NB4 (cell line): ENCODE measurements around the gene MEGF11.

ENCODE experiments used
- DNase-seq: peaks from one replicate; pipeline ENCODE4 v3.0.0; 2010; ENCODE audit warnings: low read depth
- H3K4me3 ChIP-seq: one replicate; pipeline ENCODE4 v1.5.1; 2011; ENCODE audit warnings: mild to moderate bottlenecking, low read depth, low read length, moderate library complexity
- MYC ChIP-seq: IDR thresholded peaks from 2 replicates; pipeline ENCODE4 v1.6.1; 2011; ENCODE audit warnings: low read depth, low read length
- POLR2A ChIP-seq: IDR thresholded peaks from 2 replicates; pipeline ENCODE4 v1.6.1; 2011; ENCODE audit warnings: mild to moderate bottlenecking; ENCODE audit not compliant: insufficient read length; ENCODE audit errors: extremely low read depth
- TF ChIP-seq, protein P1 (sequence below): IDR thresholded peaks from one replicate; pipeline ENCODE4 v1.5.1; 2012; ENCODE audit warnings: low read depth, low read length
- TF ChIP-seq, protein P2 (sequence below): IDR thresholded peaks from 2 replicates; pipeline ENCODE4 v1.6.1; 2011; ENCODE audit warnings: low read depth, low read length

Gene MEGF11

DNA sequence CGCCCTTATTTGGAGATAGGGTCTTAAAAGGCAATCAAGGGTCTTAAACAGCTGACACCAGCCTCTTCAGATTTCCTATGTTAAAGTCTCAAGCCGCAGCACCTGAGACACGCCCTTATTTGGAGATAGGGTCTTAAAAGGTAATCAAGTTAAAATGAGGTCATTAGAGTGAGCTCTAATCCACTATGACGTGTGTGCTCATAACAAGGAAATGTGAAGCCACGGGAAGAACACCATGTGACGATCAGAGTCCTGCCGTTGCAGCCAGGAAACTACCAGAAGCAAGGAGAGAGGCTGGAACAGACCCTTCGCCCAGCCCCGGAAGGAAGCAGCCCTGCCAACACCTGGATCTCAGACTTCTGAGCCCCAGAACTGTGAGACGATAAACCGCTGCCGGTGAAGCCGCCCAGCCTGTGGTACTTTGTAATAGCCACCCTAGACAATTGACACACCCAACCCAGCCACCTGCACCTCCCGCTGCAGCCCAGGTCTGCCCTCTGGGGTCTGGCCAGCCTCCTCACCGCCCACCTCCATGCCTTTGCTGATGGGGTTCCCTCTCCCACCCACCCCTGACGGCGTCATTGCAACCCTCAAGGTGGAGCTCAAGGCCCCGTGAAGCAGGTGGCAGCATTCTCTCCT lies 137.9 kb downstream of the MEGF11 start:
- DNase-seq = no peak
- H3K4me3 ChIP-seq = no peak overlapping the region
- TF ChIP-seq POLR2A (no peak), MYC (no peak)
- TF ChIP-seq, protein P1, sequence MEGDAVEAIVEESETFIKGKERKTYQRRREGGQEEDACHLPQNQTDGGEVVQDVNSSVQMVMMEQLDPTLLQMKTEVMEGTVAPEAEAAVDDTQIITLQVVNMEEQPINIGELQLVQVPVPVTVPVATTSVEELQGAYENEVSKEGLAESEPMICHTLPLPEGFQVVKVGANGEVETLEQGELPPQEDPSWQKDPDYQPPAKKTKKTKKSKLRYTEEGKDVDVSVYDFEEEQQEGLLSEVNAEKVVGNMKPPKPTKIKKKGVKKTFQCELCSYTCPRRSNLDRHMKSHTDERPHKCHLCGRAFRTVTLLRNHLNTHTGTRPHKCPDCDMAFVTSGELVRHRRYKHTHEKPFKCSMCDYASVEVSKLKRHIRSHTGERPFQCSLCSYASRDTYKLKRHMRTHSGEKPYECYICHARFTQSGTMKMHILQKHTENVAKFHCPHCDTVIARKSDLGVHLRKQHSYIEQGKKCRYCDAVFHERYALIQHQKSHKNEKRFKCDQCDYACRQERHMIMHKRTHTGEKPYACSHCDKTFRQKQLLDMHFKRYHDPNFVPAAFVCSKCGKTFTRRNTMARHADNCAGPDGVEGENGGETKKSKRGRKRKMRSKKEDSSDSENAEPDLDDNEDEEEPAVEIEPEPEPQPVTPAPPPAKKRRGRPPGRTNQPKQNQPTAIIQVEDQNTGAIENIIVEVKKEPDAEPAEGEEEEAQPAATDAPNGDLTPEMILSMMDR = no peak
- TF ChIP-seq, protein P2, sequence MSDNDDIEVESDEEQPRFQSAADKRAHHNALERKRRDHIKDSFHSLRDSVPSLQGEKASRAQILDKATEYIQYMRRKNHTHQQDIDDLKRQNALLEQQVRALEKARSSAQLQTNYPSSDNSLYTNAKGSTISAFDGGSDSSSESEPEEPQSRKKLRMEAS = no peak

DNA sequence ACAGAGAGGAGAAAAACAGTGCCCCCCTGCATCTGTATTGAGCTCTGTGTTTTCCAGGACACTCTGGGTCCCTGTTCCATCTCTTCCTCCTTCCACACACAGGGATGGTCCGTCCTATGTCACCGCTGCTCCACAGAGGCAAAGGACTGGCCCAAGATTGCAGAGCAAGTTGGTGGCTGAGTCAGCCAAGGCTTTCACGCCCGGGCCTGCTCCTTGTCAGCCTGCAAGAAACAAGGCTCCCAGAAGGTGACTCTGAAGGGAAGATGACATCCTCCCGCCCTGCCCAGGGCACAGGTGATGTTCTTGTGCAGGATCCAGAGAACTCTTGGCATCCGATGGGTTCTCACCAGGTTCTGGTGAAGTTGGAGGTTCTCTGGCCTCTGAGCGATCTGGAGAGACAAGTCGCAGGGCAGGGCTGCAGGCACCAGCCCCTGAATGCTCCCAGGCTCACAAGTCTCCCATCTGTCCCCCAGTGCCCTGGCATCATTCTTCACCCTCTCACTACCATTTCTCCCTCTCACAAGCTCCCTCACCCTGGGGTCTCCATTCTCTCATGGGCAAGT lies 138.6 kb downstream of the MEGF11 start:
- TF ChIP-seq, protein P2 = no peak
- TF ChIP-seq MYC = no peak
- TF ChIP-seq POLR2A = no peak
- TF ChIP-seq, protein P1 = no peak
- no peak for DNase-seq
- H3K4me3 ChIP-seq = no peak overlapping the region

DNA sequence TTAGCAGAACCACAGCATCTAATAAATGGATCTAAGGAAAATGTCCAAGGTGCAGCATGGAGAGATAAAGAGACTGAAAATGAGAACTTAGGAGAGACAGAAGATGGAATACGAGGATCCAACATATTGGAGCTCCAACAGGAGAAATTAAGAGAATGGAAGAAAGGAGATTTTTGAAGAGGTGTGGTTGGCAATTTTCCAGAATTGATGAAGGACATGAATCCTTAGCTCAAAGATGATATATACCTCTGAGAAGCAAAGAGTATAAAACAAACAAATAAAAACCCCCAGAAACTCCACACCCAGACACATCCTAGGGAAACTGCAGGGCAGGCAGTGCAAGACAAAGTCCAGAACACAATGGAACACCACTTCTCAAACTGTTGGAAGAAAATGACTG lies 141.2 kb downstream of the MEGF11 start:
- H3K4me3 ChIP-seq = no peak overlapping the region
- TF ChIP-seq MYC (no peak), POLR2A (no peak)
- TF ChIP-seq, protein P1 = no peak
- TF ChIP-seq, protein P2 = no peak
- no peak for DNase-seq

DNA sequence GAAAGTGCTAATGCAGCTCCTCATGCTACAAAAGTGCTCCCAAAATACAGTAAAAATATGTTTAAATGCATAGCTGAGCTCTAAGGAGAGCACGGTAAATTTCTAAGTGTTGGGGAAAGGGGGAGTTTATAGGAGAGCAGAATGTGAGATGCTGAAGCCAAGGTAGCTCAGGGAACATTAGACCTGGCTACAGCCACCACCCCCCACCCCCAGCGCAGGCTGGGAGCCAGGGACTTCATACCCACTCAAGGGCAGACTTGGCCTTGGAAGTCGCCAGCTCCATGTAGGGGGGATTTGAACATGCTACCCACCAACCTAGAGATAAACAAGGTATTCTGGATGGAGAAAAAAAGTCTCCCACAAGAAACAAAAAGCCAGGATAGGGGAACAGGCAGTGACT lies 142.2 kb downstream of the MEGF11 start:
- no peak for DNase-seq
- TF ChIP-seq POLR2A = no peak
- TF ChIP-seq, protein P1 = no peak
- TF ChIP-seq, protein P2 = no peak
- TF ChIP-seq MYC = no peak
- H3K4me3 ChIP-seq = no peak overlapping the region

GRCh38 chr15:66110864-66111263 lies 142.7 kb downstream of the MEGF11 start:
- TF ChIP-seq, protein P2 = no peak
- TF ChIP-seq, protein P1 = no peak
- TF ChIP-seq MYC (no peak), POLR2A (no peak)
- DNase-seq = no peak

DNA sequence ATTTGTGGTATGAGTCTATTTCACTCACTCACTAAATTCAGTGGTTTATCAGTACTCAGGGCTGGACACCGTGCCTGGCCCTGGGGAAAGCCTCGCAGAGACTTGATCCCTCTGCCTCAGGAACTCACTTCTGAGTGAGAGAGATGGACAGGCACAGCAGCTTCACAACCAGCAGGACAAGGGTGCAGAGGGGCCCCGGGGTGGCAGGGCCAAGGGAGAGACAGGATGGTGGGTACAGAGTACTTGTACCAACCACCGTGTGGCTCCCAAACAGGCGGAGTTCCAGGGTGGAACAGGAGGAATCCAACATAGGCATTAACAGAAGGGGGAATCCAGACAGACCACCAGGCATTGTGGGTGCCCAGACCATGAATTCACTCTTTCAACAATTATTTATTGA lies 143.7 kb downstream of the MEGF11 start:
- H3K4me3 ChIP-seq = no peak overlapping the region
- no peak for DNase-seq
- no peak for TF ChIP-seq POLR2A

More at GRCh38 chr15:66110864-66111263, 142.7 kb downstream of the MEGF11 start:
- no peak overlapping the region for H3K4me3 ChIP-seq
